HG03159 (cell line): ENCODE results near the gene PROSER3.
"Not testable (repeated sequence)": the region's sequence is repeated elsewhere in the genome, so short reads cannot be mapped to it uniquely, and the experiment has no call there.

Source experiments
- ATAC-seq: cut with Tn5 transposase; IDR thresholded peaks from one replicate; pipeline ENCODE4 v1.9.1; 2021; ENCODE audit warnings: mild to moderate bottlenecking, moderate library complexity; ENCODE audit not compliant: unreplicated experiment

PROSER3 gene

DNA sequence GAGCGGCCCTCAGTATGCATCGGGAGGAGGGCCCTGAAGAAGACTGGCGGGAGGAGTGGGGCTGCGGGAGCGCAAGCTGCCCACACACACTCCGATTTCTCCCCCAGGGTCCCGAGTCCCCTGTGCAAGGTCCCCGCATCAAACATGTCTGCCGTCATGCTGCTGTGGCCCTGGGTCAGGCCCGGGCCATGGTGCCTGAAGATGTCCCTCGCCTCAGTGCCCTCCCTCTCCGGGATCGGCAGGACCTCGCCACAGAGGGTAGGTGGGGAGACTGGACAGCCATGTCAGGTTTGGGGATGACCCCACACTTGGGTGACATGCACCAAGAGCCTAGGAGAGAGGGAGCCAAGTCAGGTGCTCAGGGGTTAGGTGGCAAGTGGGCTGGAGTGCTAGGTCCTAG is 35.5 kb upstream of the PROSER3 start:
- no peak for ATAC-seq

GRCh38 chr19:35722897-35723296 is 35.1 kb upstream of the PROSER3 start:
- no peak for ATAC-seq

DNA sequence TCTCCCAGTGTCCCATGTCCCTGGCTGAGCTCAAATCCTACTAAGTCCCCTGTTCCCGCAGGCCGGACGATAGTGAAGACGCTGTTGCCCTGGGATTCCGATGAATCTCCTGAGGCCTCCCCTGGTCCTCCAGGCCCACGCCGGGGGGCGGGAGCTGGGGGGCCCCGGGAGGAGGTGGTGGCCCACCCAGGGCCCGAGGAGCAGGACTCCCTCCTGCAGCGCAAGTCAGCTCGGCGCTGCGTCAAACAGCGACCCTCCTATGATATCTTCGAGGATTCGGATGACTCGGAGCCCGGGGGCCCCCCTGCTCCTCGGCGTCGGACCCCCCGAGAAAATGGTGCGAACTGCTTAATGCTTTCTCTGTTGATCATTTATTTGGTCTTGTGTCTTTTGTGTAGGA is 34.3 kb upstream of the PROSER3 start:
- ATAC-seq = no peak

DNA sequence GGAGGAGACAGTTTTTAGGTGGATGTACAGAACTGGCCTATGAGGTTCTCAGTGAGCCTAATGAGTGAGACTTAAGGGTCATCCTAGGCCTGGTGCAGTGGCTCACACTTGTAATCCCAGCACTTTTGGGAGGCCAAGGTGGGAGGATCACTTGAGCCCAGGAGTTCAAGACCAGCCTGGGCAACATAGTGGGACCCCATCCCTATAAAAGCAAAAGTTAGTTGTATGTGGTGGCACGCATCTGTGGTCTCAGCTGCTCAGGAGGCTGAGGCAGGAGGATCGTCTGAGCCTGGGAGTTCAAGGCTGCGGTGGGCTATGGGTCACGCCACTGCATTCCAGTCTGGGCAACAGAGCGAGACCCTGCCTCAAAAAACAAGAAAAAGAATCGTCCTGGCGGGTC is 33.8 kb upstream of the PROSER3 start:
- not testable (repeated sequence) for ATAC-seq

DNA sequence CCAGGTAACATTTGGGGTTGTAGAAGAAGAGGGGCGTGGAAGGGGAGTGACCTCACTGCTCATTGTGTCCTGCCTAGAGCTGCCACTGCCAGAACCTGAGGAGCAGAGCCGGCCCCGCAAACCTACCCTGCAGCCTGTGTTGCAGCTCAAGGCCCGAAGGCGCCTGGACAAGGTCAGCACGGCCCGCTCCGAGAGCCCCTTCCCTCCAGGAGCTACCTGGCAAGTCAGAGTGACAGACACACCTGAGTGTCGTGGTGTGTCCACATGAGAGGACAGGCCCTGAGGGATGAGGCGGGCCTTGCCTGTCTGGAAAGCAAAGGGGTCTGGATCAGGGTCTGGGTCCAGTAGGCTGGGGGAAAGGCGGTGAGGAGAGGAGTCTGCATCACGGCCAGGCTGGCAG is 33.4 kb upstream of the PROSER3 start:
- ATAC-seq = no peak

GRCh38 chr19:35725216-35725861 is 32.6 kb upstream of the PROSER3 start:
- no peak for ATAC-seq

GRCh38 chr19:35727053-35727955 is 30.7 kb upstream of the PROSER3 start:
- no peak for ATAC-seq

DNA sequence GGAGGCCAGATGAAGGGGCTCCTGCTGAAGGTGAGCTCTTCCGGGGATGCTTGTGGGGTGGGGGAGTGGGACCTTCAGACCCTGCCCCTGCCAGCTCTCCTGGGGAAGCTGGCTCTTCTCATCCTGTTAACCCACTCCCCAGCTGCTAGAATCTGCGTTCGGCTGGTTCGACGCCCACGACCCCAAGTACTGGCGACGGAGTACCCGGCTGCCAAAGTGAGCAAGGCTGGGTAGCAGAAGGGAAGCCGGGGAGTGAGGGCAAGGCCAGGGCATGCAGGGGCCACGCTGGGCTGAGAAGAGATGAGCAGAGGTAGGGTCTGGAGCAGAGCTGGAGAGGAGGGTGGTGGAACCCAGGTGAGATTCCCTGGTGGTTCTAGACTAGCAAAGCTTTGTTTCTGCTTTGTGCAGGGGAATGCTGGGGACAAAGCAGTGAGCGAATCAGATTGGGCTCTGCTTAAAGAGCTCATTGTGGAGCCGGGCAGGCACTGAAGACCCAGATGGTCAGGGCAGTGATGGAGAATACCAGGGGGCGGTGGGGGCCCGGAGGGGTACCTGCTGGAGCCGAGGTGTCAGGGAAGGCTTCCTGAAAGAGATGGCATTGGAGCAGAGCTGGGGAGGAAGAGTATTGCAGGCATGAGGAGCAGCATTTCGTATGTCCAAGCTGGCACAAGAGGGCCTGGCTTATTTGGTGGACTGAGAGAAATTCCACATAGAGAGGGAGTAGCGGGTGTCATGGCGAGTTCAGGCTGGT is 29.8 kb upstream of the PROSER3 start:
- ATAC-seq = no peak

DNA sequence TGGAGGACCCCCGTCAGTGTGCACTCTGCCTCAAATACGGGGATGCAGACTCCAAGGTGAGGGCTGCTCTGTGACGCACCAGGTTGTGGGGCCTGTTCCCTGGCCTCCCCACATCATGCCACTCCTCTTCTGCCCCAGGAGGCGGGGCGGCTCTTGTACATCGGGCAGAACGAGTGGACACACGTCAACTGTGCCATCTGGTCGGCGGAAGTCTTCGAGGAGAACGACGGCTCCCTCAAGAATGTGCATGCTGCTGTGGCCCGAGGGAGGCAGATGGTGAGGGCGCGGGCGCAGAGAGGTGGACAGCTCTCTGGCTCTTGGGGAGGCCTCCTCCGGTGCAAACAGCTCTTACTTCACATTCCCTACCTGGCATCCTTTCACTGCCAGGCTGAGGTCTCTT is 29.0 kb upstream of the PROSER3 start:
- ATAC-seq = no peak

GRCh38 chr19:35729763-35730162 is 28.2 kb upstream of the PROSER3 start:
- no peak for ATAC-seq

GRCh38 chr19:35730326-35730725 is 27.6 kb upstream of the PROSER3 start:
- no peak for ATAC-seq

DNA sequence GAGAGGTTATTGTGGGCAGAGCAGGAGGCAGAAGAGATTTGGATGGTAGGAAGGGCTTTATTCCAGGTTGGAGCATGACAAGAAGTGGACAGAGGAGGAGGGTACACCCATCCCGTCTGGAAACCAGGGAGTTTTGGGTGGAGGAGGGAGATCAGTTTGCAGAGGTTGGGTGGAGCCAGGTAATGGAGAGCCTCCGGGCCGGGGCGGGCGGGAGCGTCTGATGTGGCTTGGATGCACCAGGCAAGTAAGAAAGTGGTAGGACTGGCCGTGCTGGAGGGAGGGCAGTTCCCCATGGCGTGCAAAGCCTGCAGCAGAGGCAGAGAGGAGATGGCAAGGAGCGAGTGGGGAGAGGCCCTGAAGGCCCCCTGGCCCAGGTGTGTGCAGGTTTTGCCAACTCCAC is 26.6 kb upstream of the PROSER3 start:
- no peak for ATAC-seq

DNA sequence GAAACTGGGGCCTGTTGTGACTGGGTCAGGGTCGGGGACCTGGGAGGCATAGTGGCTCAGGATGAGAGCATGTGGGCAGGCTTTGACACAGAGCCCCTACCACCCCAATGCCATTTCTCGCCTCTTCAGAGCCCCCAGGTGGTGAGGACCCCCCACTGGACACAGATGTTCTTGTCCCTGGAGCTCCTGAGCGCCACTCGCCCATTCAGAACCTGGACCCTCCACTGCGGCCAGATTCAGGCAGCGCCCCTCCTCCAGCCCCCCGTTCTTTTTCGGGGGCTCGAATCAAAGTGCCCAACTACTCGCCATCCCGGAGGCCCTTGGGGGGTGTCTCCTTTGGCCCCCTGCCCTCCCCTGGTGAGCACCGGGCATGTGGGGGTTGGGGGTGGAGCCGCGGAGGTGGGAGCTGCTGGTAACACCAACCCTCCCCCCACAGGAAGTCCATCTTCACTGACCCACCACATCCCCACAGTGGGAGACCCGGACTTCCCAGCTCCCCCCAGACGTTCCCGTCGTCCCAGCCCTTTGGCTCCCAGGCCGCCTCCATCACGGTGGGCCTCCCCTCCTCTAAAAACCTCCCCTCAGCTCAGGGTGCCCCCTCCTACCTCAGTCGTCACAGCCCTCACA is 26.1 kb upstream of the PROSER3 start:
- ATAC-seq = no peak

DNA sequence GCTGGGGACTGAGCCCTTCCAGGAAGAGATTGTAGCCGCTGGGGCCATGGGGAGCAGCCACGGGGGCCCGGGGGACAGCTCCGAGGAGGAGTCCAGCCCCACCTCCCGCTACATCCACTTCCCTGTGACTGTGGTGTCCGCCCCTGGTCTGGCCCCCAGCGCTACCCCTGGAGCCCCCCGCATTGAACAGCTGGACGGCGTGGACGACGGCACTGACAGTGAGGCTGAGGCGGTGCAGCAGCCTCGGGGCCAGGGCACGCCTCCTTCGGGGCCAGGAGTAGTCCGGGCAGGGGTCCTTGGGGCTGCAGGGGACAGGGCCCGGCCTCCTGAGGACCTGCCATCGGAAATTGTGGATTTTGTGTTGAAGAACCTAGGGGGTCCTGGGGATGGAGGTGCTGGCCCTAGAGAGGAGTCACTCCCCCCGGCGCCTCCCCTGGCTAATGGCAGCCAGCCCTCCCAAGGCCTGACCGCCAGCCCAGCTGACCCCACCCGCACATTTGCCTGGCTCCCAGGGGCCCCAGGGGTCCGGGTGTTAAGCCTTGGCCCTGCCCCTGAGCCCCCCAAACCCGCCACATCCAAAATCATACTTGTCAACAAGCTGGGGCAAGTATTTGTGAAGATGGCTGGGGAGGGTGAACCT is 25.3 kb upstream of the PROSER3 start:
- no peak for ATAC-seq

DNA sequence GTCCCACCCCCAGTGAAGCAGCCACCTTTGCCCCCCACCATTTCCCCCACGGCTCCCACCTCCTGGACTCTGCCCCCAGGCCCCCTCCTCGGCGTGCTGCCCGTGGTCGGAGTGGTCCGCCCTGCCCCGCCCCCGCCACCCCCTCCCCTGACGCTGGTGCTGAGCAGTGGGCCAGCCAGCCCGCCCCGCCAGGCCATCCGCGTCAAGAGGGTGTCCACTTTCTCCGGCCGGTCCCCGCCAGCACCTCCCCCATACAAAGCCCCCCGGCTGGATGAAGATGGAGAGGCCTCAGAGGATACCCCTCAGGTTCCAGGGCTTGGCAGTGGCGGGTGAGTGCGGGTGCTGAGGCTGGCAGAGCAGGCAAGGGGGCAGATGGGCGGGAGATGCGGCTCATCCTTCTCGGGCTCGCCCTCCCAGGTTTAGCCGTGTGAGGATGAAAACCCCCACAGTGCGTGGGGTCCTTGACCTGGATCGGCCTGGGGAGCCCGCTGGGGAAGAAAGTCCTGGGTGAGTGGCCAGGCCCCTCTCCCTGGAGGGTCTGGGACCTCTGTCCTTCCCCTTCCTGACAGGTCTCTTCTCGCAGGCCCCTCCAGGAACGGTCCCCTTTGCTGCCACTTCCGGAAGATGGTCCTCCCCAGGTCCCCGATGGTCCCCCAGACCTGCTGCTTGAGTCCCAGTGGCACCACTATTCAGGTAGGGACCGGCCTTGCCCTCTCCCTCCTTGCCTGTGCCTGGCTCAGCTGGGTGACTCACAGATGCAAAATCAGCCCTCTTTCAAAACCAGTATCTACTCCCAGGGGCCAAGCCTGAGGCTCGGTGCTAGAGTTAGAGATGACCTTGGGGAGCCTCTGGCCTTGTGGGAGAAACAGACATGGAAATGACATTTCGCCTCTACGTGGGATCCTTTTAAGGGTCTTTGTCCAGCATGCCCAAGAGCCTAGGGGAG is 24.5 kb upstream of the PROSER3 start:
- ATAC-seq = no peak

GRCh38 chr19:35734273-35734672 is 23.7 kb upstream of the PROSER3 start:
- ATAC-seq = no peak

DNA sequence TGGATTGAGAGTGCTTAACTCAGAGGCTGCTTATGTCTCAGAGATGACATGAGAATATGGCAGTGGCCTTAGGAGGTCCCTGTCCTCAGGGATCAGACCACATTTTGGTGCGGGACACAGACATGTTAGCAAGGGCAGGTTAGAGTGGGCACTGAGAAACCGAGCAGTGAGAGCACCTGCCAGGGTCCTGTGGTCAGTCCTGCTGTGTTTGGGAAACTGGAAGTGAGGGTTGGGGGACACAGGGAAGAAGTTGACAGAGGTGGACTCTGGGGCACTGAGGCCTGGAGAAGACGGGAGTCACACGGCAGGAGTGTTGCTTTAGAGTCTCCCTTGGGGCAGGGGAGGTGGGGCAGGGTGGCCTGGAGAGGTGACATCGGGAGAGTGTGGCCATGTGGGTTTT is 23.1 kb upstream of the PROSER3 start:
- no peak for ATAC-seq

DNA sequence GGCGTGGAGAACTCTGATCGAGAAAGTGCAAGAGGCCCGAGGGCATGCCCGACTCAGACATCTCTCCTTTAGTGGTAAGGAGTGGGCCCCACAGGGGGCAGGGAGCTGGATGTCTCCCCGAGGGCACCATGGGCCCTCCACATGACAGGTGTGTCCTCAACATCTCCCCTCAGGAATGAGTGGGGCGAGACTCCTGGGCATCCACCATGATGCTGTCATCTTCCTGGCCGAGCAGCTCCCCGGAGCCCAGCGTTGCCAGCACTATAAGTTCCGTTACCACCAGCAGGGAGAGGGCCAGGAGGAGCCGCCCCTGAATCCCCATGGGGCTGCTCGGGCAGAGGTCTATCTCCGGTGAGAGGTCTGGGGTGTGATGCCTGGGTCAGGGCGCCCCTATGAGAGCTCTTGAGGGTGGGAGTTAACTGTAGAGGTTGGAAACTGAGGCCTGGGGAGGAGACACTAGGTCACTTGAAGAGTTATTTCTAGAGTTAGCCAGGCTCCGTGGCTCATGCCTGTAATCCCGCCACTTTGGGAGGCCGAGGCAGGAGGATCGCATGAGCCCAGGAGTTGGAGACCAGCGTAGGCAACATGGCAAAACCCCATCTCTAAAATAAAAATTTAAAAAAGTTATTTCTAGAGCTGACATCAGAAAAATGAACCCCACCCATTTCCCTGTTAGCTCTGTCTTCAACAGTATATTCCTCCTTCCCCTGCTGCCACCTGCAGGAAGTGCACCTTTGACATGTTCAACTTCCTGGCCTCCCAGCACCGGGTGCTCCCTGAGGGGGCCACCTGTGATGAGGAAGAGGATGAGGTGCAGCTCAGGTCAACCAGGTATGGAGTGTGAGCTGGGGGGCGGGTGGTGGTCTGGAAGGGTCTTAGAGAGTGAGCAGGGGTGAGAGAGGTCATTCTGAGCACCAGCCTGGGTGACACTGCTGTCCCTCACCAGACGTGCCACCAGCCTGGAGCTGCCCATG is 20.8 kb upstream of the PROSER3 start:
- no peak for ATAC-seq
